NCI-H82 (cell line): ENCODE data around the gene GRK3.
A peak's percentile ranks its signal among the peaks of the same experiment; 100 is the strongest.
"Not testable (repeated sequence)": the region's sequence is repeated elsewhere in the genome, so short reads cannot be mapped to it uniquely, and the experiment has no call there.

ENCODE experiments used
- DNase-seq: peaks from one replicate; lab custom pipeline; 2025; lab: John Stamatoyannopoulos, UW

Gene GRK3

DNA sequence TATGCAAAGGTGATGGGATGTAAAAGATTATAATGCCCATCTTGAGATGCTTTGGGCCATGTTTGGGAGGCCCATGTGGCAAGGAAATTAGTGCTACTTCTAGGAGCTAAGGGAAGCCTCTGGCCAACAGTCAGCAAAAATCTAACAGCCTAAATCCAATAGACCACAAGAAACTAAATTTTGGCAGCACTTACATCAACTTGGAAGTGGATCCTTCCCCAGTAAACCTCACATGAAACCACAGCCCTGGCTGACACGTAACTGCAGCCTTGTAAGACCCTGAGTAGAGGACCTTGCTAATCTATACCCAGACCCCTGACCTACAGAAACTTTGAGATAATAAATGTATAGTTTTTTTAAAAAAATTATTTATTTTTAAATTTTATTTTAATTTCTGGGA, 13.1 kb upstream of the GRK3 start:
- DNase-seq: no peak

DNA sequence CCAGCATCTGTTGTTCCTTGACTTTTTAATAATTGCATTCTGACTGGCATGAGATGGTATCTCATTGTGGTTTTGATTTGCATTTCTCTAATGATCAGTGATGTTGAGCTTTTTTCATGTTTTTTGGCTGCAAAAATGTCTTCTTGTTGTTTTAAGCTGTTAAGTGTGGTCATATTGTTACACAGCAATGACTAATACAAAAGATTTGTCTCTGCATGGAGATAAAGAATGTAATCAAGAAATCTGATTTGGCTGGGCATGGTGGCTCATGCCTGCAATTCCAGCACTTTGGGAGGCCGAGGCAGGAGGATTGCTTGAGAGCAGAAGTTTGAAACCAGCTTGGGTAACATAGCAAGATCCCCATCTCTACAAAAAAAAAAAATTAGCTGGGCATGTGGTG, 12.1 kb upstream of the GRK3 start:
- DNase-seq: not testable (repeated sequence)

DNA sequence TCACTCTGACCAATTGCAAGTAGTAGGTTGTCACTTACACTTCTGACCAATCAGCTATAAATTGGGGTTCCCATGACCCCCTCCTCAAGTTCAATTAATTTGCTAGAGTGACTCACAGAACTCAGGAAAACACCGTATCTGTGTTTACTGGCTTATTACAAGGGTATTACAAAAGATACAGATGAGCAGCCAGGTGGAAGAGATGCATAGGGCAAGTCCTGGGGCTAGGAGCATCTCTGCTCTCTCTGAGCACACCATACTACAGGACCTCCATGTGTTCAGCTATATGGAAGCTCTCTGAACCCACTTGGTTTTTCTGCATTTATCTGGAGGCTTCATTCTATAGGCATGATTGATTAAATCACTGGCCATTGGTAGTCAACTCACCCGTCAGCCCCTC, 11.3 kb upstream of the GRK3 start:
- DNase-seq: no peak

DNA sequence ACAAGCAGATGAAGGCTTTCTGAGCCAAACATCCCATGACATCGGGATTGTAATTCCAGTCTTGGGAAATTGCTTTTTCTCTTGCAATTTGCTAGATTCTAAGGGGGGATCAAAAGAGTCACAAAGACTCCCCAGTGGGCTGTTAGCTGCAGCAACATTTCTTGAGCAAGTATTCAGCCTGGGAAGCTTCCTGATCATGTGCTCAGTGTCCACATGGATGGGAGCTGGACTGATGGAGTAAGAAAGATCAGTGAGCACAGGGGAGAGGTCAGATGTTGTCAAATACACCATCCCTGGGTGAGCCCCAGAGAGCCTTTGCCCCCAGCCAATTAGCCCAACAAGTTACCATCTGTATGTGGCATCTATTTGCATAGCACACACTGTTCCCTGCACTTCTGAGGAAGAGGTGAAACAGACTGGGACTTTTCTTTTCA, 10.2 kb upstream of the GRK3 start:
- DNase-seq: no peak

DNA sequence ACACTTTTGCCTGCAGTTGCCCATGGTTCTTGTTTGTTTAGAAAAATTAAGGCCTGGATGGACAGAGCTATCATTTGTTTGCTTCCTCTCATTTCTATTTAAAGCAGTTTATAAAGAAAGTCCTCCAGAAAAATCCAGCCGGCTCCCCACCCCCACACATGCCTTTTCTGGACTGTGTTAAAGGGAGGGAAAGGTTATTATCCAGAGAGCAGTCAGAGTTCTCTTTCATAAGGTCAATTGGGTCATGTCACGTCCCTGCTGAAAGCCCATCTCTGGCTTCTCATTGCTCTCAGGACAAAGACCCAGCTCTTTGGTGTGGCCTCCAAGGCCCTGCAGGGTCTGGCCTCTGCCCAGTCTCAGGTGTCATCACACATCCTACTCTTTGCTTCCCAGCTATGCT, 9.8 kb upstream of the GRK3 start:
- no peak for DNase-seq

DNA sequence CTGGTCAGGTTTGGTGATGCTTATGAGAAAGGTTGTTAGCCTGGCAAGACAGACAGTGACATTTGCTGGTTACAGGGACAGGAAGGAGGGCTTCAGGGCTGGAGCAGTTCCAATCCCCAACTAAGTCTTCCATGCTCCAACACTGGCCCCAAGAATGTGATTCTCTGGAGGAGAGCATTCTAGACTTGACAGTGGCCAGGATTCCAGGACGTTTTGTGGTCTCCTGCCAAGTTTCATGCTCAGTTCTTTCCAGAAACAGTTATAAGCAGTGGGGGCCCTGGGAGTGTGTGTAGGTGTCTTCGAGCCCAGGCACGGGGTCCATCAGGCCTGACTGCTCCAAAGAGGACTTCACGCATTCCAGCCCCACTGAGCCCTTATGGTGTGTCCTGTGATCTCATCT, 8.9 kb upstream of the GRK3 start:
- DNase-seq: no peak

DNA sequence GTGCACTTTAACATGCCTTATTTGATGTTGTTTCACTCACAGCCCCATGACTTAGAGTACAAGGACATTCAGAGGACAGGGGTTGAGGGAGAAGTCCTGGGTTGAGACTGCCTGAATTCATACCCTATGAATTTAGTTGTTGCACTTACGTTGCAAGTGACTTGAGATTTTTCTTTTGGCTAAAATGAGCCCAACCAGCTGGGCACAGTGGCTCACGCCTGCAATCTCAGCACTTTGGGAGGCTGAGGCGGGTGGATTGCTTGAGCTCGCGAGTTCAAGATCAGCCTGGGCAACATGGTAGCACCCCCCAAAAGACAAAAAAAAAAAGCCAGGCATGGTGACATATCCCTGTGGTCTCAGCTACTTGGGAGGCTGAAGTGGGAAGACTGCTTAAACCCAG, 7.3 kb upstream of the GRK3 start:
- no peak for DNase-seq

DNA sequence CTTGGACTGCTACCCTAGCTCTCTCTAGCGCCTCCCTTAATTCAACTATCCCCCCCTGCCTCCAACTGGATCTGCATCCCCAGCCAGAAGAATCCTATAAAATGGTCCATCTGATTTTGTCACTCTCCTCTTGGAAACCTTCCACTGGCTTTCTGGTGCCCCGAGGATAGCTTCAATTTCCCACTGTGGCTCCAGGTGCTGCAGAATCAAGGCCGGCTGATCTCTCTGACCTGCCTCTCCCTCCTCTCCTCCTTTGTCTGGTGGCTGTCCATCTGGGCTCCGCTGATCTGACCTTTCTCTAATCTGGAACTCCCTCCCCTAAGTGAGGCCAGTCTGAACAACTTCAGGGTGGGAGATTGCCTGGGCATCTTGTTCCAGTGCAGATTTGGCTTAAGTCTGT, 6.1 kb upstream of the GRK3 start:
- peak; percentile 4 for DNase-seq

DNA sequence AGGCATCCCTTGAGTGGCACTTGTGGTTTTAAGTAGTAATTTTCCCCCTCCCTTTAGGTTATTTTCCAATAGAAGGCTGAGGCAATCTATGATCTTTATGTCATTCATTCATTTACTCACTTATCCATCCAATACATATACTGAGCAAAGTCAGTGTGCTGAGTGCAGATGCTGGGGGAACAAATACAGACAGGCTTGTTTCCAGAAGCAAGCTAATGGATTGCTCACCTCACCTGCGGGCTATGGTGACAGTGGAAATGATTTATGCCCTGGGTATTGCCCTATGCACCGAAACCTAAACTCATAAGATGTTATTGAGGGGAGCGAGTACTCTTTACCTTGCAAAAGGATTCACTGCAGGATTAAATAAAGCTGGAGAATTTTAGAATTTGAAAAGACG, 4.6 kb upstream of the GRK3 start:
- not testable (repeated sequence) for DNase-seq

DNA sequence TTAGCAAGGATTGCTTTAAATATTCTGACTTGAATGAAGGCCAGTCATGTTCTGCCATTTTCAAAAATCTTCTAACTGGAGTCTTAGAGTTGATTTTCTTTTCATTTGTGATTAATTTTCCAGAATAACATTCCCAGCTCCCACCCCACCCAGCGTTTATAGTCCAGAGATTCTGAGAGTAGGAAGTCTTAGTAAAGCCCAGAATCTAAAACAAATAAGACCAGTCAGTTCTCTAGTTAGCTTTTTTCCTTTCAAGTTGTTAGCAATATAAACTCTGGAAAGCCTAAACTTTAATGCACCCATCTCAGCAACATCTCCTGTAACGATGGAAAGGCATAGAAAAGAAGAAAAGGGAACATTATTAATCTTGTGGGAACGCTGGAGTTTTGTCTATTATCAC, 3.3 kb upstream of the GRK3 start:
- not testable (repeated sequence) for DNase-seq

DNA sequence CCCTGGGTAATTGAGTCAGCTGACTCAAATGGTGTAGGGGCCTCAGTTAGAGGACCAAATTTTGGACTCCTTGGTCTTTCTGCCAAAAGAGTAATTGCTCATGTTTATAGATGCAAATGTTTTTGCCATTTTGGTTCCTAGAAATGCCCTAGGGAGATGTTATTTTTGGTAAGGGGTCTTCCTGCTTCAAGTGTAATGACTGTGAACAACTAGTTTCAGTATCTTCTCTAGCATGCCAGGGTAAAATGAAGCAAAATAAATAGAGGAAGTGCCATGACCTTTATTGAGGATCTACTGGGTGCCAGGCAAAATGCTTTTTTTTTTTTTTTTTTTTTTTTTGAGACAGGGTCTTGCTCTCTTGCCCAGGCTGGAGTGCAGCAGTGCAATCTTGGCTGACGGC, 2.5 kb upstream of the GRK3 start:
- DNase-seq: not testable (repeated sequence)

DNA sequence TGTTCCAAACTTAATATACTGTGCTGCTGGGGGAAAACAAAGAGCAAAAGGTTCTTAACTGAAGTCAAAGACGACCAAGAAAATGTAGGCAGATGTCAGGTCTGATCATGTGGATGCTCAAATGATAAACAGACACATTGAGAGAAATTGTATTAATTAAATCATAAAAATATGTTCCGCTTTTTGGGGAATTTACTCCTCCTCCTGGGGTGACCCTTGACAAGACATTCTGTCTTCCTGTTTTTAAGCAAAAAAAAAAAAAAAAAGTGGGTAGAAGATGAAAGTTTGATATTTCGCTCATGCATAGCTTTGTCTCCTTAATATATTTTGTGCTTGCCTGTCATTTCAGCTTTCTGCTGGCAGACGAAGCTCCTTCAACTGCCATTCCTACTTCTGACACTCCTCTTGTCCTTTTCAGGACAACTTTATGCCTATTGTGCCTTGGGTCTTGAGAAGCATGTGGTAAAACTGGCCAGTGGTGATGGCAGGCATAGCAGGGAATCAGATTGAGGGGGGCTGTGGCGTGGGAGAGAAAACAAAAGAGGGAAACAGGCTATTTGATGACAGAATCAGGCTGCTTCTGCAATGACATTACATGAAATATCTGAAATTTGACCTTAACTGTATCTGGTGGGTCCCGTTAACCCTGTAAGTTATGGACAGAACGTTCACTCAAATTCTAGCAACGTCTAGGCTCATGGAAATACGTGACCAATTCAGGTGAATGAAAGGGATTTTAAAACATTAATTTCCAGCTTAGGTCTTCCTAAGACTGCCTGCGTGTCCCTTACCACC, 1.3 kb upstream of the GRK3 start:
- peak; percentile 14 for DNase-seq

DNA sequence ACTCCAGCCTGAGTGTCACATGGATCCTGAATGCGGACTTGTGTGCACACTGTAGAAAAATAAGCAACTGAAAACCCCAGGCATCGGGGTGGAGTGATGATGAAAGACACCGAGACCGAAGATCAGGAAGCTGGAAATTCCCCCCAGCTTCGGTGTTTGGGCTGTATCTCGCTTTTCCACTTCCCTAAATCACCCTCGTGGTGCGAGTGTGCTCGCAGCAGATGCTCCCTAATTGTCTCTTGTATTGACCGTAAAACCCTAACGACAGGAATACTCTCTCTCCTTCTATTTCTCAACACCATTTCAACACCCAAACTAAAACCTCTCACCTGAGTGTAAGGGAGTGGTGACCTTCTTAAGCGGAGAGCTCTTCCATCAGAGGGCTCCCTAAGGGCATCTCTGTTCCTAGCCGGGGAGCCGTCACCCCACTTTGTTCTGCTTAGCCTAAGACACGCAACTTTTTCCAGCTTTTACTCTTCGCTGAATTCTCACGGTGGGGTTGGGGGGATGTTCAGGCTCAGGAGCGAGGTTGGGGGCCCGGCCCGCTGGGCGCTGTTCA, 635 bp upstream of the GRK3 start:
- peak; percentile 50 for DNase-seq

DNA sequence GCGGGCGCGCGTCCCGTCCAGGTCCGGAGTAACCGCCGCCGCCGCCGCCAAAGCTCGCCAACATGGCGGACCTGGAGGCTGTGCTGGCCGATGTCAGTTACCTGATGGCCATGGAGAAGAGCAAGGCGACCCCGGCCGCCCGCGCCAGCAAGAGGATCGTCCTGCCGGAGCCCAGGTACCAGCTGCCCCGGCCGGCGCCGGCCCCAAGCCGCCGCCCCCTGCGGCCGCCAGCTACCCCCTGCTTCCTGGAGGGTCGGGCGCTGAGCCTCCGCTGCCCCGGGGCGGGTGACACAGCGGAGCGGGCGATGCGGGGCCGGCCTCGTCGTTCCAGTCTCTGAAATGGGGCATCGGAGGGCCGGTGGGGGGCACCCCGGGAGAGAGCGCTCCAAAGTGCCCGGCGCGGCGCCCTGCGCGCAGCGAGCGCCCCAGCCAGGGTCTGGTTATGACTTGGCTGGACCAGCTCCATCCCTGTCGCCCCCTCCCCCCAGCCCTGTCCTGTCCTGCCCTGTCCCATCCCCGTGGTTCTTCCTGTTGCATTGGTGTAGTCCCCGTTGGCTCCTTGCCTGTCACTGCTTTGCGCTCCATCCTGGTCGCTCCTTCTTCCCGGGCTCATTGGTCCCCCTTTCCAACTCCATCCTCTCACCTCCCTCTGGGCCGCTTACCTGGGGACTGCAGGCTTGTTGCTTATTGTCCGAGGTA, 653 bp downstream of the GRK3 start:
- peak; percentile 58 for DNase-seq

DNA sequence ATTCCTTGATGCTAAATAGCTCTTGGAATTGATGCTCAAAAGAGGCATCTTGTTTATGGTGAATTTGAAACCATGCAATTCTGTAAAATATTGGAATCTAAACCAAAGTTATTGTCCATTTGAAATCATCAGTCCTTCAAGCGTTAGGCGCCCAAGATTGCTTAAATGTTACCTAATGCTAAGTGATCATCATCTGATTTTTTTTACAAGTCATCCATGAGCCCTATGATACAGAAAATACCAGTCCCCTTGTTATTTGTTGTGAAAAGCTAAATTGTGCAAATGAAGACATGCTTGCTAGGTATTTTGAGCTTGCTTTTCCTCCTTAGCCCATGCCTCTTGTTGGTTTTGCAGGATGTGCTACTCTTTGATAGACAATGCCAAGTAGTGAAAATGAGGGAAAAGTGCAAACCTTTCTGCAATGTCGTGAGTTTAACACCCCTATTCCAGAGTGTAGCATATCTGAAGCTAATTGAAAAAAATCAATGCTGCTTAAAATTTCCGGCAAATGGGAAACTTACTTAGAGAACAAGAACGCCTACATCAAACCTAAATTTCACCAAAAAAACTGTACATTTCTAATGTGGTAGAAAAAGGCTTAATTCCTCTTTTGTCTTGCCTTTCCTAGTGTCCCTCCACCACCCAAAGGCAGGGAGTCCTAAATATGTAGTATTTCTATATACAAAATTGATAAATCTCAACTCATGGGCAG, 1.9 kb downstream of the GRK3 start:
- no peak for DNase-seq

DNA sequence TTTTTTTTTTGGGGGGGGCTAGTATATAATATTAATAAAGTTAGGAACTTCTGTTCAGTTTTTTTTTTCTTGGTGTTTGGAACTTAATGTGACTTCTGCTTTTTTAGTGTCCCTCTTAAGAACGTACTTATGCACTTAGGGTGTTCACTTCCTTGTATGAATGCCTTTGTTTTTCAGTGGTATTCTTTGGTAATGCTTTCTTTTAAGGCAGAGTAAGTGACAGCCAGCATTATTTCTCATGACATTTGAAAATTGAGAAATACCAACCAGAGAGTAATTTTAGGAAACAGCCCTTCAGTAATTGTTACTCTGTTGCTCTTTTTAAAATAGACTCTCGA, 2.4 kb downstream of the GRK3 start:
- DNase-seq: no peak

DNA sequence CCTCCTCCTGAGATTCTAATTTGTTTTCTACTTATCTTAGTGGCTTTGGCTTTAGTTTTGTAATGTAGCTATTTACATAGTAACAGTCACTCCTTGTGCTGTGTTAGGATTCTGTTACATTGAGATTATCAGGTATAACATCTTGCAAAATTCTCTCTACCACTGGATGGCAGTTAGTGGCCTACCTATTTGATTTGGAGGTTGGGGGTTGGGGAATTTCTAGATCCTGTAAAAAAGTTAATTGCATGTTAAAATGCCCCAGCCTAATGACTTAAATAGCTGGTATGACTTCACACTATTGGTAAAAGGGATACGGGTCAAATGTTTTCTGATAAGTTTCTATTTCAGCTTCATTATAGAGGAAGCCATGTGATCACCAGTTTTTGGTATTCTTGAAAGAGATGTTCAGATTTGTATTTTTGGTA, 2.8 kb downstream of the GRK3 start:
- DNase-seq: no peak

DNA sequence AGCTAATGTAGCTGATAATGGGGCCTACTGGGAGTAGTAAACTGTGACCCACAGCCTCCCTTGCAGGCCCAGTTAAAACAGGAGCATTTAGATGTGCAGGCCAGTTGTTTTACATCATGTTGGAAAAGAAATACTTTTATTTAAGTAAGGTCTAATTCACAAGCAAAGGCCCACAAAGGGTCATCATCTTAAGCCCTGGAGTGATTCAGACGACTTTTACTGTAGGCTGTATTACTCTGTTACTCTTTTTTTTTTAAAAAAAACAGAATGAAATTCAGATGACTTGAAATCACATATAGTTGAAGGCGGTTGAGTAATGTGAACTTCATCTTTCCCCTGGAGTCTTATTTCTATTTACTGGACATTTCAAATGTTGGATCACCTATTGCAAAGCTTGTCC, 3.6 kb downstream of the GRK3 start:
- not testable (repeated sequence) for DNase-seq

DNA sequence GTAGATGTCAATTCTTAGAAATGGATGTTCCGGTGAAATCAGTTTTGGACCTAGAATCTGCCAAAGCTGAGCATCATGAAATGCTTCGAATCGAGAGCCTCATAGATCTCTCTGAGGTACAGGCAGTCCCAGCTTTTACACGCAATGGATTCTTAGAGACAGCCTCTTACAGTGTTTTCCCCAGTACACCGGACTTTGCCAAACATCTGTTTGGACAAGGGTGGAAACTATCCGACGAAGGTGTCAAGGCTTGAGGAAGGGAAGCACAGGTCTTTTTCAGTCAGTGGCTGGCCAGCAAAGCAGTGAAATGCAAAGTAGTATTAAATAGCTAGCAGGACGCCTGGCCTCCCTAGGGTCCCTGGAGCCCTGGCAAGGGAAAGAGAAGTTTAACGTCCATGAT, 4.9 kb downstream of the GRK3 start:
- no peak for DNase-seq

DNA sequence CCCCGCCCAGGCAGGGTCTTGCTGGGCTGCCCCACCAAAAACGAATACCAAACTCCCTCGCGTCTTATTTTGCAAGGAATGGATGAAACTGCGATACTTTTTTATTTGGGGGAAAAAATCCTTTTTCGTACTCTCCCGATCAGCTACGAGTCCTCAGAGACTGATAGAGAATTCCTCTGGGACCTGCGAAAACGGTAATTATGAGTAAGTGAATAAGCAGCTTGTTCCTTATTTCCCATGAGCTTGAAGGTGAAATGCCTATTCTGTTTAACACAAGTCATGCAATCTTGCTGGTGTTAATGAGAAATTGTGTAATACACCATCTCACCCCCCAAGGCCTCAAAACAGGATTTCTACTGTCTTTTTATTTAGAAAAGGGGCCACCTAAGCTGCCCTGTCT, 5.5 kb downstream of the GRK3 start:
- no peak for DNase-seq

DNA sequence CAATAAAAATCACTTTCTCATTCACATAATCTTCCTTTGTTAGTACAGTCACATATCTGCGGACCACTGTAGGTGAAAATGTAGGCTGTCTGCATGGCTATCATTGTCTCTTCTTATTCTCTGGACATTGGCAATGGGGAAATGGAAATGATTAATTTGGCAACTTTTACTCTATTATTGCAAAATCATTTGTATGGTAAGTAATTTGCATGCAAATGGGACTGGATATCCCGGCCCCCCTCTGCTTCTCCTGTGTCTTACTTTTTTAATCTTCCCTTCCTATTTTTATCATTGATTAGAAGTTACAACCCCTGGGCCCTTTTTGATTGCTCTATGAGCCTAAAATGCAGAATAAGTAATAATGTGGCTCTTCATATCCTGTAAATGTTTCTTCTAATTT, 6.0 kb downstream of the GRK3 start:
- DNase-seq: no peak

DNA sequence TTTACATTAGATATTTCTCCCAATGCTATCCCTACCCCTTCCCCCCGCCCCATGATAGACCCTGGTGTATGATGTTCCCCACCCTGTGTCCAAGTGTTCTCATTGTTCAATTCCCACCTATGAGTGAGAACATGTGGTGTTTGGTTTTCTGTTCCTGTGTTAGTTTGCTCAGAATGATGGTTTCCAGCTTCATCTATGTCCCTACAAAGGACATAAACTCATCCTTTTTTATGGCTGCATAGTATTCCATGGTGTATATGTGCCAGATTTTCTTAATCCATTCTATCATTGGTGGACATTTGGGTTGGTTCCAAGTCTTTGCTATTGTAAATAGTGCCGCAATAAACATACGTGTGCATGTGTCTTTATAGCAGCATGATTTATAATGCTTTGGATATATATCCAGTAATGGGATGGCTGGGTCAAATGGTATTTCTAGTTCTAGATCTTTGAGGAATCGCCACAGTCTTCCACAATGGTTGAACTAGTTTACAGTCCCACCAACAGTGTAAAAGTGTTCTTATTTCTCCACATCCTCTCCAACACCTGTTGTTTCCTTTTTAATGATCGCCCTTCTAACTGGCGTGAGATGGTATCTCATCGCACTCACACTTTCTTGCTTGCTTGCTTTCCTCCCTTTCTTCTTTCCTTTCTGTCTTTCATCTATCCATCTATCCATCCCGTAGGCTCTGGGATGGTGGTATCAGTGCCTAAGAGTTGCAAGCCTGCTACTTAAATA, 7.7 kb downstream of the GRK3 start:
- not testable (repeated sequence) for DNase-seq
